Stimulated activated naive B cell treated with anti-CD40 and anti-IgM and Interleukin-4, amounts not matched to agents 10 μg/mL and 1 μg/mL and 100 μg/mL, for 72 hours (primary cell): ENCODE data around the gene LCMT1.
A peak's percentile ranks its signal among the peaks of the same experiment; 100 is the strongest.
"Not testable (repeated sequence)": the region's sequence is repeated elsewhere in the genome, so short reads cannot be mapped to it uniquely, and the experiment has no call there.

ENCODE experiments used
- ATAC-seq, 2 donors: fragments of 150-1000 bp; cut with Tn5 transposase; replicated peaks; 2 replicates each; pipeline ENCODE4 v1.10.0; 2021; ENCODE audit warnings: moderate library complexity in 1 of 2
- DNase-seq: peaks from one replicate; pipeline ENCODE4 v3.0.0; 2021
- H3K27ac Mint-ChIP-seq: one replicate; pipeline ENCODE4 v1.8.0; 2022; ENCODE audit warnings: mild to moderate bottlenecking, mixed read lengths
- H3K27me3 Mint-ChIP-seq, 2 donors: one replicate each; pipeline ENCODE4 v1.8.0; 2022; ENCODE audit warnings: mixed read lengths in 2 of 2
- H3K36me3 Mint-ChIP-seq, 2 donors: one replicate each; pipeline ENCODE4 v1.8.0; 2022; ENCODE audit warnings: mixed read lengths in 2 of 2, mild to moderate bottlenecking in 1 of 2
- H3K4me1 Mint-ChIP-seq, 2 donors: one replicate each; pipeline ENCODE4 v1.8.0; 2022; ENCODE audit warnings: mixed read lengths in 2 of 2, mild to moderate bottlenecking in 1 of 2
- H3K4me3 Mint-ChIP-seq, 2 donors: one replicate each; pipeline ENCODE4 v1.8.0; 2022; ENCODE audit warnings: mild to moderate bottlenecking in 2 of 2, mixed read lengths in 2 of 2, moderate library complexity in 1 of 2
- H3K9me3 Mint-ChIP-seq, 2 donors: one replicate each; pipeline ENCODE4 v1.8.0; 2022; ENCODE audit warnings: mixed read lengths in 2 of 2, mild to moderate bottlenecking in 1 of 2

Gene LCMT1

DNA sequence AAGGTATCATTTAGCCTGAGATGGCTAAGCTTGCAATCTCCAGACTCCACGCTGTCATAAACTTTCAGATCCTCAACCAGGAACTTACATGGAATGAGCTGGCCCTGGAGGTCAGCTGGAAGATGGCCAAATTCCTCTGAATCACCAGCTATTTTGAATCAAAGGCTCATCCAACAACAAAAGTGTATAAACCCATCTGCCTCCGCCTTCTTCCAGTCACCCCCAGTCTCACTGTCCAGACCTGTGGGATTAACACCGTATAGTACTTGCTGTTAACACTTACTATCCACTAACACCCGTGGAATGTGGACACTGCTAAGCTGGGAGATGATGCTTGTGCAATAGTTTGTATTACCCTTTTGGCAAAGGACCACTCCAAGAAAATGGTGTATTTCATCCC, 1.9 kb upstream of the LCMT1 start:
- no peaks in the 10 kb centered on the region for H3K9me3 Mint-ChIP-seq
- ATAC-seq, result no peak
- no peak for DNase-seq
- peaks cover 3 to 10% of the 10 kb centered on the region in 2 donors for H3K36me3 Mint-ChIP-seq
- H3K4me3 Mint-ChIP-seq, result no peak overlapping the region
- no peaks in the 10 kb centered on the region for H3K27me3 Mint-ChIP-seq
- no peak overlapping the region for H3K27ac Mint-ChIP-seq
- peaks cover 27 to 42% of the 10 kb centered on the region in 2 donors for H3K4me1 Mint-ChIP-seq

DNA sequence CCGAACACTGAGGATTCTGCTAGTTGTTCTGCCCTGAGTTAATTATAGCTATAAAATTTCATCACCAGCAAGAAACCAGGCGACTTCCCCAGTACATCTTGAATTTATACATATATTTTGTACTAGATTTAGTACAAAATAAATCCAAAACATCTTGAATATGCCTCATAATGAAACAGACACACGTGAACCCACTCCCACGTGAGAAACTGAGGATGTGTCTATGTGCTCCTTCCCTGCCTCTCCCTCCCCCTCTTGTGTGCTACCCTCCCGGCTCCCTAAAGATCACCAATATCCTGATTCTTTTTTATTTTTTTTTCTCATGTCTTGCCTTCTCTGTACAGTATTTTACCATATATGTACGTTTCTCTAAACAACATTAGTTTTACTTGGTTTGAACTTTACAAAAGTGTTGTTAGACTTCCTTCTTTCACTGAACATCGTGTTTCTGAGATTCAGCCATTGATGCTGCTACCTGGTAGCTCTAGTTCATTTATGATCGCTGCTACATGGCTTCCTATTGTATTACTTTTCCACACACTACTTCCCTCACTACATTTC, 1.1 kb upstream of the LCMT1 start:
- no peaks in the 10 kb centered on the region for H3K27me3 Mint-ChIP-seq
- peaks cover 34 to 50% of the 10 kb centered on the region in 2 donors for H3K4me1 Mint-ChIP-seq
- no peak for DNase-seq
- ATAC-seq, result no peak
- H3K36me3 Mint-ChIP-seq, result peaks cover 9 to 18% of the 10 kb centered on the region in 2 donors
- H3K9me3 Mint-ChIP-seq, result no peaks in the 10 kb centered on the region
- H3K4me3 Mint-ChIP-seq, result peak overlapping the region; percentile 92 to 97
- H3K27ac Mint-ChIP-seq, result peak overlapping the region; percentile 96

DNA sequence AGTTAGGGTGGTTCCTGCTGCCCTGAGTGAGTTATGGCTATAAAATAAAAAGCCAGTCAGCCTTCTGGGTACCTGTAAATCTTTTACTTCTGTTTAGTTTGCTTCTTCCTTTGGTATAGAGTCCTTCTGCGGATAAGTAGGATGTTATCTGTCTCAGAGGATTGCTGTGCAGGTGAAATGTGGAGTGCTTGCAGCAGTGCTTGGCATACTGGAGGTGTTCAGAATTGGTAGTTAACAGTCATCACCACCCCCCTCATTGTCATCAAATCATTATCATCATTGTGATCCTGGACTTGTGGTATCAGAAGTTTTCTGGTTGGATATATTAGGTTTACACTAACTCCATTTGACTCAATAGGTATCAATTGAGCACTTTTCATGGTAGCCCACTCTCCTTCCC, 2.6 kb downstream of the LCMT1 start:
- ATAC-seq (no peak), DNase-seq (no peak)
- no peaks in the 10 kb centered on the region for H3K27me3 Mint-ChIP-seq
- H3K4me1 Mint-ChIP-seq, result peaks cover 38 to 52% of the 10 kb centered on the region in 2 donors
- H3K4me3 Mint-ChIP-seq, result no peak overlapping the region
- H3K36me3 Mint-ChIP-seq, result peaks cover 14 to 46% of the 10 kb centered on the region in 2 donors
- H3K9me3 Mint-ChIP-seq, result no peaks in the 10 kb centered on the region
- H3K27ac Mint-ChIP-seq, result no peak overlapping the region

DNA sequence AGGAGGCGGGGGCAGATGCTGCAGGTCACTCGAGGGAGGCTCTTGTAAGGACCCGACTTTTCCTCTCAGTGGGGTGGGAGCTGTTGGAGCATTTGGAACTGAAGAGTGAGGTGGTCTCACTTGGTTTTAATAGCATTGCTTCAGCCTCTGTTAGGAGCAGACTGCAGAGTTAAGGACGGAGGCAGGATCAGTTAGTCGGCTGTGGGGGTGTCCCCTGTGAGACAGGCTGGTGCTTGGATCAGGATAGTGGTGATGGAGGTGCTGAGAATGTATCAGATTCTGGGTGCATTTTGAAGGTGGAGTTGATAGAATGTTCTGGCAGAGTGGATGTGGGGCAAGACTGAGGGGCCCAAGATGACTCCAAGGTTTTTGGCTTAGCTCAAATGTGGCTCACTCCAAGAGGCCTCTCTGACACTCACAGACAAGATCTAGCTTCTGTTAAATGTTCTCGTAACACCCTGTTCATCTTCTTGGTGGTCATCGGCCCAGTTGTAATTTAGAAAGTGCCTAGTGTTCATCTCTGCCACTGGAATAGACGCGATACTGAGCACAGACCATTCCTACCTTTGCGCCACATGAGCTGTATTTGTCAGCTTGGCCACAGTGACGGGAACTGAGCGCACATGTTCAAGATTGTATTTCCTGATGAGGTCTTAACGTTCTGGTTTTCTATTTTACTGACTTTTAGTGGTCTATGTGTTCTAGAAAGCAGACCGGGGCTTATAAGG, 7.5 kb downstream of the LCMT1 start:
- no peaks in the 10 kb centered on the region for H3K9me3 Mint-ChIP-seq
- H3K27ac Mint-ChIP-seq, result no peak overlapping the region
- ATAC-seq, result no peak
- no peak overlapping the region for H3K4me3 Mint-ChIP-seq
- peaks cover 31 to 32% of the 10 kb centered on the region in 2 donors for H3K4me1 Mint-ChIP-seq
- no peaks in the 10 kb centered on the region for H3K27me3 Mint-ChIP-seq
- no peak for DNase-seq
- H3K36me3 Mint-ChIP-seq, result peaks cover 14 to 45% of the 10 kb centered on the region in 2 donors

DNA sequence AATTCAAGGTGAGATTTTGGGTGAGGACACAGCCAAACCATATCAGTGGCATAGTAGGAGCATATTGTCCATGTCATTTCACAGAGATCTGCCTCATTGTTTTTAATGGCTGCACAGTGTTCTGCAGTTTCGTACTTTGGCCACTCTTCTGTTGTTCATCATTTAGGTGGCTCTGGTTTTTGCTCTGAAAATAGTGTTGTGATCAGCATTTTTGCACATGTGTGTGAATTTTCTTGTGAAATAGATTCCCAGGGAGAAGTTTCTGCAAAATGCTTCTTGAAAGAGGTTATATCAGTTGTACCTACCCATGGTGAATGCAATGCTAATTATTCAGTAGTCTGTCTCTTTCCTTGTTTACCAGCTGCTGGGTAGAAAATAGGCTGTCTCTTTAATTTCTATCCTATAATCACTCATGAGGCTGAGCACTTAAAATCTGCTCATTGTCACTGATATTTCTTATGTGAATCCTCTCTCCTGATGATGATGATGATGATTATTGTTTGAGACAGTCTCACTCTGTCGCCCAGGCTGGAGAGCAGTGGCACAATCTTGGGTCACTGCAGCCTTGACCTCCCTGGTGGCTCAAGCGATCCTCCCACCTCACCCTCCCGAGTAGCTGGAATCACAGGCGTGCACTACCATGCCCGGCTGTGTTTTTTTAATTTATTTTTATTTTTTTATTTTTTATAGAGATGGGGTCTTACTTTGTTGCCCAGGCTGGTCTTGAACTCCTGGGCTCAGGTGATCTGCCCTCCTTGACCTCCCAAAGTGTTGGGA, 10.5 kb downstream of the LCMT1 start:
- Mint-ChIP-seq H3K4me1 (peaks cover 33 to 34% of the 10 kb centered on the region in 2 donors), H3K9me3 (no peaks in the 10 kb centered on the region), H3K36me3 (peaks cover 7 to 34% of the 10 kb centered on the region in 2 donors), H3K27me3 (no peaks in the 10 kb centered on the region), H3K4me3 (no peak overlapping the region), H3K27ac (no peak overlapping the region)
- ATAC-seq (no peak), DNase-seq (no peak)

DNA sequence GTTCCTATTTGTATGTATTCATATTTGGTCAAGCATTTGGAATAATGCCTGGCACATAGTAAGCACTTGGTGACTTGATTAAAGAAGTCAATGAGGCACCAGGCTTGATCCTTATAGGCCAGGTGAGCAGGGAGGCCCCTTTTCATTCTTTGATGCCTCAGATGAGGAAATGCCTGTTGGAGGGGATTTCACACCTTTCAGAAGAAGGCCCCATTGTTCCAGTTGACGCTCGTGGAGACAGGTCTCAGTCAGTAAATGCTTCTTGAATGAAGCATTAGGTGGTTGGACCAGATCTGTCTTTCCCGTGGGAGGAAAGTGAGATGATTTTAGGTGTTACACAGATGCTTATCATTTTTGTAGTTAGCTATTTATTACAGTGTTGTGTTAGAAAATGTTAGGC, 13.0 kb downstream of the LCMT1 start:
- no peaks in the 10 kb centered on the region for H3K9me3 Mint-ChIP-seq
- no peak overlapping the region for H3K4me3 Mint-ChIP-seq
- peaks cover 23 to 25% of the 10 kb centered on the region in 2 donors for H3K4me1 Mint-ChIP-seq
- no peaks in the 10 kb centered on the region for H3K27me3 Mint-ChIP-seq
- peaks cover 5 to 23% of the 10 kb centered on the region in 2 donors for H3K36me3 Mint-ChIP-seq
- DNase-seq (peak; percentile 7), ATAC-seq (peak; percentile 50 to 81)
- H3K27ac Mint-ChIP-seq, result peak overlapping the region; percentile 73

DNA sequence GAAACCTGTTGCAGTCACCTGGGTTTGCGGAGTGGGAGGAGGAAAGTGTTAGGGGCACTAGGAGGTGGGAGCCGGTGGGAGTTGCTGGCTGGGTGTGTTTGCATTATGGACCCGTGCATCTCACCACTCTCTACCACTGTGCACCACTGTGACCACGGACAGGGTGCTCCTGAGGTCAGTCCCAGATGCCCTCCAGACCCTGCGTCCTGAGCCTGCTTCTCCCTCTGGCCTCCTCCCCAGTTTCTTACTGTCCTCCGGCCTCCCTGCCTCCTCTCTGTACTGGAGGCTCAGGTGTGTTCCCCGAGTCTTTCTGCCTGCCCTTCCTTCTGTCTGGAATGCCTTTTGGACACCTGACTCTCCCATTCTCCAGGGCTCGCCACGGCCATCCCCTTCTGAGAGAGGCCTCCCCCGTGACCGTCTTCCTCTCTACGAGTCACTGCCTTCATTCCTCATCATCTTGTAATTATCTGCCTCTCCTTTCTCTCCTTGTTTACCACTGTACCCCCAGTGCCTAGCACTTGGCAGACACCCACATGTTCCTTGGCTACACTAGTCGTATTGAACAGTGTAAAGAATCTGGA, 14.6 kb downstream of the LCMT1 start:
- not testable (repeated sequence) for H3K4me3 Mint-ChIP-seq, DNase-seq, H3K9me3 Mint-ChIP-seq, ATAC-seq, H3K27me3 Mint-ChIP-seq
- H3K27ac Mint-ChIP-seq, result peak overlapping the region; percentile 7
- peaks cover 7 to 29% of the 10 kb centered on the region in 2 donors for H3K36me3 Mint-ChIP-seq
- peaks cover 23 to 25% of the 10 kb centered on the region in 2 donors for H3K4me1 Mint-ChIP-seq

GRCh38 chr16:25126820-25127232, 15.3 kb downstream of the LCMT1 start:
- Mint-ChIP-seq H3K27me3 (no peaks in the 10 kb centered on the region), H3K4me3 (no peak overlapping the region), H3K36me3 (peaks cover 6 to 28% of the 10 kb centered on the region in 2 donors), H3K9me3 (no peaks in the 10 kb centered on the region), H3K4me1 (peaks cover 20 to 23% of the 10 kb centered on the region in 2 donors), H3K27ac (peak overlapping the region; percentile 7)
- DNase-seq (no peak), ATAC-seq (no peak)

DNA sequence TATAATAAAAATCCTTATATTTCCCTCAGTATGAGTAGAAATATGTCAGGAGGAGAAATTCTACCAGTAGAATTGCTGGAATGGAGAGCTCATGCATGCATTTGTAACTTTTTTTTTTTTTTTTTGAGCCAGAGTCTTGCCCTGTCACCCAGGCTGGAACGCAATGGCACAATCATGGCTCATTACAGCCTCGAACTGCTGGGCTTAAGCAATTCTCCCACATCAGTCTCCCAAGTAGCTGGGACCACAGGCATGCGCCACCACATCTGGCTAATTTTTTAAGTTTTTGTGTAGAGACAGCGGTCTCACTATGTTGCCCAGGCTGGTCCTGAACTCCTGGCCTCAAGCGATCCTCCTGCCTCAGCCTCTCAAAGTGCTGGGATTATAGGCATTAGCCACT, 21.2 kb downstream of the LCMT1 start:
- H3K27me3 Mint-ChIP-seq, H3K9me3 Mint-ChIP-seq, H3K4me3 Mint-ChIP-seq, DNase-seq, H3K4me1 Mint-ChIP-seq, H3K27ac Mint-ChIP-seq, ATAC-seq: not testable (repeated sequence)
- peaks cover 21 to 38% of the 10 kb centered on the region in 2 donors for H3K36me3 Mint-ChIP-seq

DNA sequence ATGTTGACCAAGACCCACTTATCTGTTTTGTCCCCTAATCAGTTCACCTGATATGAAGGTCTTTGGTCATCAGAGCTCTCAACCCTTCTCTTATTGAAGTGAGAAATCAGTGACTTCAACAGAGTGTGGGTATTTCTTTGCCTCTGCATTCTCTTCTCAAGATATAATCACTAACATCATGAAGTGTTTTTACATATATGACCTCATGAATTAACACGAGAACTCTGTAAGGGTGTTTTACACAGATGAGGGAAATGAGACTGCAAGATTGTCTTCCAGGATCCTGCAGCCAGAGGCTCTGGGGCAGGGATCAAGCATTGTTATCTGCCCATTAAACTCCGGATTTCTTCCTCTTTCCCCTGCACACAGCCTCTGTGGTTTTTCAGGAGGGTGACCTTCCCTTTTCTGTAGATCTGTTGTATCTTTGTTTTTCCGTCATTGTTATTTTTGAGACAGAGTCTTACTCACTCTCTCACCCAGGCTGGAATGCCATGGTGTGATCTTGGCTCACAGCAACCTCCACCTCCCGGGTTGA, 22.7 kb downstream of the LCMT1 start:
- no peaks in the 10 kb centered on the region for H3K27me3 Mint-ChIP-seq
- H3K9me3 Mint-ChIP-seq, result no peaks in the 10 kb centered on the region
- no peaks in the 10 kb centered on the region for H3K4me1 Mint-ChIP-seq
- DNase-seq, result no peak
- H3K27ac Mint-ChIP-seq, result no peak overlapping the region
- H3K4me3 Mint-ChIP-seq, result no peak overlapping the region
- peaks cover 26 to 45% of the 10 kb centered on the region in 2 donors for H3K36me3 Mint-ChIP-seq
- ATAC-seq, result no peak

GRCh38 chr16:25135254-25135878, 23.8 kb downstream of the LCMT1 start:
- Mint-ChIP-seq H3K9me3 (no peaks in the 10 kb centered on the region), H3K27ac (no peak overlapping the region)
- no peak for DNase-seq

DNA sequence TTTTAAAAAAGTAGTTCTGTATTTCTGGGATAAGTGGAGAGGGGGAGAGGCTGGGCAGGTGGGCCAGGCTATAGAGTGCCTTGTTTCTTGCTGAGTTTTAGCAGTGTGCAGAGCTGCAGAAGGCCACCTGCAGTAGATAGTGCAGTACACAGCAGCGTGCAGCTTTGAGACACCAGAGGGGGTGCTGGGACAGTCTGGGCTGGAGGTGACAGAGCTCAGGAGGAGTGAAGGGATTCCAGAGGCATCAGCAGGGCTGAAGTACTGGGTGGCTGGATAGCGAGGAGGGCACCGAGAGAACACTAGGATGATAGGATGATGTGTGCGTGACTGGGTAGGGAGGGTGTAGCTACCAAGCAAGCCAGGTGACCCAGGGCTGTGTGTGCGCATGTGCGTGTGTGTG, 26.6 kb downstream of the LCMT1 start:
- DNase-seq (no peak), ATAC-seq (no peak)
- Mint-ChIP-seq H3K4me3 (no peak overlapping the region), H3K27ac (no peak overlapping the region), H3K4me1 (no peaks in the 10 kb centered on the region), H3K9me3 (no peaks in the 10 kb centered on the region), H3K27me3 (no peaks in the 10 kb centered on the region), H3K36me3 (peaks cover 43 to 62% of the 10 kb centered on the region in 2 donors)

More at GRCh38 chr16:25135254-25135878, 23.8 kb downstream of the LCMT1 start:
- Mint-ChIP-seq H3K4me1 (no peaks in the 10 kb centered on the region), H3K4me3 (no peak overlapping the region), H3K27me3 (no peaks in the 10 kb centered on the region), H3K36me3 (peaks cover 31 to 47% of the 10 kb centered on the region in 2 donors)
- ATAC-seq, result no peak

DNA sequence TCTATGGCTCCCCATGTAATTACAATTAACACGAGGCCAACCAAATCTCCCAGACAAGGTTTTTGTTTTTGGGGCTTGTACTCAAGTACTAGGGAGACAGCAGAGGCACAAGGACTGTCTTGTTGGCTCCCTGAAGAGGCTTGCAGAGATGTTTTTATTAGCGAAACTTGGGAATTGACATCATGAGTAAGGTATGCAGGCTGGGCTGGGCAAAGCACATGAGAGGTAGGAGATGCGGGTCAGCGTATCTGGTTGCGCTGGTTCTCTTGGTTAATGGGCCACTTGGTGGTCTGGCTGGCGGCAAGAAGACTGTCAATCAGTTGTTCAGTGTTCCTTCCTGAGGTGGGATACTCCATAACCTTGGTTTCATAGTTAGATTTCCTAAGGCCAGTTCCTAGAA, 28.9 kb downstream of the LCMT1 start:
- H3K27me3 Mint-ChIP-seq, result no peaks in the 10 kb centered on the region
- H3K9me3 Mint-ChIP-seq, result no peaks in the 10 kb centered on the region
- H3K27ac Mint-ChIP-seq, result no peak overlapping the region
- peaks cover 38 to 49% of the 10 kb centered on the region in 2 donors for H3K36me3 Mint-ChIP-seq
- no peaks in the 10 kb centered on the region for H3K4me1 Mint-ChIP-seq
- ATAC-seq (no peak), DNase-seq (no peak)
- no peak overlapping the region for H3K4me3 Mint-ChIP-seq

- Mint-ChIP-seq H3K9me3 (no peaks in the 10 kb centered on the region), H3K27ac (no peak overlapping the region), H3K36me3 (peaks cover 41 to 56% of the 10 kb centered on the region in 2 donors), H3K27me3 (no peaks in the 10 kb centered on the region), H3K4me1 (no peaks in the 10 kb centered on the region), H3K4me3 (no peak overlapping the region)
- DNase-seq, result no peak
- no peak for ATAC-seq
Measured at GRCh38 chr16:25141648-25142047, 30.1 kb downstream of the LCMT1 start.
